Hepatic stellate cell (primary cell): Measurements from ENCODE around the gene CD28.
"Not testable (repeated sequence)": the region's sequence is repeated elsewhere in the genome, so short reads cannot be mapped to it uniquely, and the experiment has no call there.

Experiments
- DNase-seq: peaks from one replicate; pipeline ENCODE4 v3.0.0; 2011; ENCODE audit warnings: low spot score

Gene CD28

GRCh38 chr2:203748331-203749126 lies 42.1 kb downstream of the CD28 start:
- no peak for DNase-seq

DNA sequence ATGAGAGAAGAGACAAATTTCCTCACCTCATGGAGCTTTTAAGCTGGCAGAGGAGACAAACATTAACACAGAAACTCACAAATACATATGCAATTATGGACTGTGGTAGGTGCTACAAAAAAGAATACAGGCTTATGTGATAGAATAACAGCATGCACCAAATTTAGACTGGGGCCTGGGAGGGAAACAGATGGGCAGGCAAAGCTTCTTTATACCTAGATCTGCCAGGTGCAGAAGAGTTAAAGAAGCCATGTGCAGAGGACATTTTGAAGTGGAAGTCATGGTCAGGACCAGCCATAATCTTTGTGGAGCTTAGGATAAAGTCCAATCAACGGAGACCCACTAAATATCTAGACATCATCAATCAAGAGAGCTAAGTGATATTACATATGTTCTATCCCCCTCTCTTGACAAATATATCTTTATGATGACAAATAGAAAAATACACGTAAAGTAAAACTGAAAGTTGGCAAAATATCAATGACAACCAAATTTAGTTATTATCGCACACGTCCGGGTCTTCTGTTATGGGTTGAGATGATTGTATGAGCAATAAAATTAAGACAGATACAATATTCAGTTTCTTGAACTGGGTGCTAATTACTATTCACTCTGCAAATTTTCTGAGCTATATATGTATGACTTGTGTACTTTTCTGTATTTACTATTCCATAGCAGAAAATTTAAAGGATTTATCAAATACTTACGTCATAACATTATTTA lies 44.1 kb downstream of the CD28 start:
- no peak for DNase-seq

DNA sequence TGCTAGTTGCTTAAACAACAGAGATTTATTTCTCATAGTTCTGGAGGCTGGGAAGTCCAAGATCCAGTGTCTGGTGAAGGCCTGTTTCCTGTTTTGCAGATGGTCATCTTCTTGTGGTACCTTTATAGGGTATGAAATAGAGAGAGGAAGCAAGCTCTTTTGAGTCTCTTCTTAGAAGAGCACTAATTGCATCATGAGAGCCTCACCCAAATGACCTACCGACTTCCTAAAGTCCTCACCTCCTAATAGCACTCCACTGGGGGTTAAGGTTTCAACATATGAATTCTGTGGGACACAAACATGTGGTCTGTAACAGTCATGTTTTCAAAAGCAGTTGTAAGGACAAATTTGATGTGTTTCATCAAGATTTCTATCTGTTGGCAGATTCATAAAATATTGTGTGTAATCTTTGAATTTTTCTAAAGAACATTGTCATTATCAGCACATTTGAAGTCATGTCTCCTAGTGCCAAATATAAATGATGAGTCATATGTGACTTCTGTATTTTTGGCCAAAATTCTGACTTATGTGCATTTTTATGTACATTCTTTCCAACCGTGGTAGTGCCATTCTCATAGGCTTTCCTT lies 45.3 kb downstream of the CD28 start:
- DNase-seq, result no peak

GRCh38 chr2:203756161-203756560 lies 49.7 kb downstream of the CD28 start:
- no peak for DNase-seq

DNA sequence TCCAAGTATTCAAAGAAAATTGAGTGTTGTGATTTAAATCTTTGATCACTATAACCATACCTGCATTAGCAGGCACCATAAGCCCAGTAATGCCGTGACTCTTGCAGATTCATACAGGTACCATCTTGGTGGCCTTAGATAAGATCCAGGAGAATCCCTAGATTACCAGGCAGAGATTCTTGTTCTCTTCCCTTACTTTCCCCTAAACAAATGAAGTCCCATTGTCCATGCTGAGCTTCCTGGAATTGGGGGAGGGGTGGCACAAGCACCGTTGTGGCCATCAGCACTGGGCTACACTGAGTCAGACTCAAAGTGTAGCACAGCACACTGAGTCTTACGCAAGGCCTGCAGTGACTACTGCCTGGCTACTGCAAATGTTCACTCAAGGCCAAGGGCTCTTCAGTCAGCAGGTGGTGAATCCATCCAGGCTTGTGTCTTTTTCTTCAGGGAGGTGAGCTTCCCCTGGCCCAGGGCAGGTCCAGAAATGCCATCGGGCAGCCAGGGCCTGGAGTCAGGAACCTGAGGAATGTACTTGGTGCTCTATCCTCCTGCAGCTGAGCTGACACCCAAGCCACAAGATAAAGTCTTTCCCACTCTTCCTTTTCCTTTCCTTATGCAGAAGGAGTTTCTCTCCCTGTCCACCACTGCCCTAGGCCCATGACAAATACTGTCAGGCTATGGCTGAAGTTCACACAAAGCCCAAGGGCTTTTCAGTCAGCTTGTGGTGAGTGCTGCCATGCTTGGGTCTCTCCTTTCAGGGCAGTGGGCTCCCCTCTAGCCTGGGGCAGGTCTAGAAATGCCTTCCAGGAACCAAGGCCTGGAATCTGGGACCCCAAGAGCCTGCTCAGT lies 52.6 kb downstream of the CD28 start:
- DNase-seq, result no peak

- peak; percentile 32 for DNase-seq
Observed at GRCh38 chr2:203759690-203760365, 53.4 kb downstream of the CD28 start.

- no peak for DNase-seq
Observed at GRCh38 chr2:203761121-203761520, 54.7 kb downstream of the CD28 start.

DNA sequence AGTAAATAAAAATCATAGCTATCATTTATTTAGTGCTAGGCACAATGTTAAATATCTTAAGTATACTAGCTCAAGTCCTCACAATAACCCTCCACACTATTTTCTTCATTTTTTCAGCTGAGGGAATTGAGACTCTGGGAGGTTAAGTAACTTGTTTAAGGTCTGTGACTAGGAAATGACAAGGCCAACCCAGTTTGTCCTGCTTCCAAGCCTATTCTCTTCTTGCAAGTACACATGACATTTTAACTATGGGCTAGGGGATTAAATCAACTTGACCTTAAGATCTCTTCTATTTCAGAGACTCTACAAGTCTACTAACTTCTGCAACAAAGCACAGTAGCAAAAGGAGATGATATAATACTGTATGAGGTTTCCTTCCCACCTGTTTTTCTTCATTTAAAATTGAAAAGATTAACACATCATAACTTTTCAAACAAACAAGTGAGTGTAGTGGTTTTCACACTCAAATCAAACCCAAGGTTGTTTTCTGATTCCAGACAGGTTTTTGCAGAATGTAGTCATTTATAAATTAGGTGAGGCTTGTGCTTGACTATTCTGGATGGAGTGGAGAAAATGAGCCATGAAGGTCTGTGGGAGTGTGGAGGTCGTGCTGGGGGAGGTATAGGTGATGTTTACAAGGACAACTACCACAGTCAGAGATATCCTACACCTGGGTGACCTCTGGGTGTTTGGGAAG lies 57.0 kb downstream of the CD28 start:
- no peak for DNase-seq

DNA sequence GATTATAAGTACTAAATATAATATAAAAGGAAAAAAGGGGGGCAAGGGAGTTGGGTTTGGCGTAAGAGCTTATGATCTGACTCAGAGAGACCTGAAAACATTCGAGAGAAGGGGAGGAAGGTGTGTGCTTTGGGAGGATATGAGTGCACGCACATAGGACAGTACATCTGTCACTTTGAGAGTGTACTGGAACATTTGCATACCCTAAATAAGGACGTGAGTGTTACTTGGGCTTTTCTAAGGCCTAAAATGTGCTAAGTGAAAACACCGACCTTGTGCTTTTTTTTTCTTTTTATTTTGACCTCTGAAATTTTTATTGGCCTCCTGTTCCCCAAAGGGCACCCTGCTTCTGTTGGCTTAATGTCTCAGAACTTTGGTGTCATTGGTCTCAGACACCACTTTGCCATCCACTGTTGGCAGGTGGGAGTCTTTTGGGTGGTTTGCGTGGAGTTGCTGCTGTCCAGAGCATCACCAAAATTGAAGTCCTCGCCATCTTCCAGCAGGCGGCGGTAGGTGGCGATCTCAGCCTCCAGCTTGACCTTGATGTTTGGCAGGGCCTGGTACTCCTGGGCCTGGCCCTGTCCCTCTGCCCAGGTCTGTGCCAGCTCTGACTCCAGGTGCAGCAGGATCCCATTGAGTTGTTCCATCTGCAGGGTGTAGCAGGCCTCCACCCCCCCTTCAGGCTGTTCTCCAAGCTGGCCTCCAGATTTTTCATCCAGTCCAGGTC lies 57.7 kb downstream of the CD28 start:
- no peak for DNase-seq

DNA sequence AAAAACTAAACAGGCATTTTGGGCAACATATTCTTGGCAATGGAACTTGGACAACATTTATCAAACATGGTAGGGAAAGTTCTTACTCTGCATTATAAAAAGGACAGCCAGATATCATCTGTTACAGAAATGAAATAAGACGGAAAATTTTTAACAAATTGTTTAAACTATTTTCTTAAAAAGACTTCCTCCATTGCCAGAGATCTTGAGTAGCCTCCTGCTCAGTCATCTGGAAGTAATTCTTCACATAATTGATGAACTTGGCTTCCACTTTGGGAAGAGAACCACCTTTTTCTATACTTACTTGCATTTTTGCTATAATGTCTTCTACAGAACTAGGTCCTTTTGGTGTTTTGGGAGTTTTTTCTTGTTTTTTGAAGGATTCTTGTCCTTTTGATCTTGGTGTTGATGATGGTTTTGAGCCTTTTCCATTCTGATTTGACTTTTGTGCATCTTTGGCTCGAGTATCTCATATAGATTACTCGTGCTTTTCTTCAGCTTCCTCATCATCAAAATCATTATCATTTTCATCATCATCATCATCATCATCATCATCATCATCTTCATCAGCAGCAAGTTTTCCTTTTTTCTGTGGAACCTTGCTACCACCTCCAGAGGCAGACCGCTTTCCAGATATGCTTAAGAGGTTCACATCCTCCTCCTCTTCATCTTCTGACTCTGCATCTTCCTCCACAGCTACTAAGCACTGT lies 66.2 kb downstream of the CD28 start:
- no peak for DNase-seq

DNA sequence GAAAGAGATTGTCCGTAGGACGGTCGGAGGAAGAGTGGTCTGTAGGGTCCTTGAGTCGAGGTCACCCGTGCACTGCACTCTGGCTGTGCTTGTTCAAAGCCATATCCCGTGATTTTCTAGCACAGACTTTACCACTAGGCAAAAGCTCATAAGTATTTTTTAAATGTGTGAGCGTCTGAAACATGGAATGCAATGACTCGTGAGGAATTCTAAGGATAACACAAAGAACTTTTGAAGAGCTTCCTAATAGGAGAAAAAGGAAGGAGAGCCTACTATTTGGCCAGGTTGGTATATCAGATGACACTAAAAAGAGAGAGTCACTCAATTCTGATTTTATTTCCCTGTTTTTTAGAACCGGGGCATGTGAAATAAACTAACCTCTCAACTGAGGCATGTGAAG lies 68.3 kb downstream of the CD28 start:
- DNase-seq, result peak; percentile 22

GRCh38 chr2:203775684-203776083 lies 69.2 kb downstream of the CD28 start:
- no peak for DNase-seq

DNA sequence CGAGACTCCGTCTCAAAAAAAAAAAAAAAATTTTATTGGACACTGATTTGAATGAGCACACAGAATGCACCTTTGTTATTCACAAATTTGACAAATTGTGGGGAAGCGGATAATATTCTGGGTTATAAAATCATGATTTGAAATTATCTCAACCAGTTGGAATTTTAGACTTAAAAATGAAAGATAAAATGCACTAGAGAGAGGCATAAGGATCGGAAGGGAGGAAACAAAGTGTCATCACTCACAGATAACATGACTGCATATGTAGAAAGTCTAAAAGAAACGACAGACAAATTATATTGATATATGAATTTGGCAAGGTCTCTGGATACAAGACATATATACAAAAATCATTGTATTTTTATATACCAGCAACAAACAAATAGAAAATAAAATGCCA lies 70.6 kb downstream of the CD28 start:
- no peak for DNase-seq

GRCh38 chr2:203779477-203780073 lies 73.1 kb downstream of the CD28 start:
- DNase-seq, result not testable (repeated sequence)

DNA sequence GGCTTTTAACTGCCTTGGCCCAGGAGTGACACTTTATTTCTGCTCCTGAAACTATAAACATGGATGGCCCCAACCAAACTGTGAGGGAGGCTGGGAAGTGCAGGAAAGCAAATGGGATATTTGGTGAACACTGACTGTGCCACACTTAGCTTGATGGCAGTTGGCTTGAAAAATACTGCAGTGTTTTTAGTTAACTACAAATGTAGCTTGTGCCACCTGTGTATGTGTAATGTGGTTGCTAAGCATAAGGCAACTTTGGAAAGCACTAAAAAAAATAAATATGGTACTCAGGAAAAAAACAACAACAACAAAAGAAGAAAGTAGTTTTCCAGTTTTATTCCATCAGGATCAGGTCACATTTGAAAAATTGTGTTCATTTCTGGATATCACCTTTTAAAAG lies 73.8 kb downstream of the CD28 start:
- no peak for DNase-seq

GRCh38 chr2:203781151-203781550 lies 74.7 kb downstream of the CD28 start:
- no peak for DNase-seq

GRCh38 chr2:203782262-203782976 lies 76.0 kb downstream of the CD28 start:
- DNase-seq, result peak; percentile 76

DNA sequence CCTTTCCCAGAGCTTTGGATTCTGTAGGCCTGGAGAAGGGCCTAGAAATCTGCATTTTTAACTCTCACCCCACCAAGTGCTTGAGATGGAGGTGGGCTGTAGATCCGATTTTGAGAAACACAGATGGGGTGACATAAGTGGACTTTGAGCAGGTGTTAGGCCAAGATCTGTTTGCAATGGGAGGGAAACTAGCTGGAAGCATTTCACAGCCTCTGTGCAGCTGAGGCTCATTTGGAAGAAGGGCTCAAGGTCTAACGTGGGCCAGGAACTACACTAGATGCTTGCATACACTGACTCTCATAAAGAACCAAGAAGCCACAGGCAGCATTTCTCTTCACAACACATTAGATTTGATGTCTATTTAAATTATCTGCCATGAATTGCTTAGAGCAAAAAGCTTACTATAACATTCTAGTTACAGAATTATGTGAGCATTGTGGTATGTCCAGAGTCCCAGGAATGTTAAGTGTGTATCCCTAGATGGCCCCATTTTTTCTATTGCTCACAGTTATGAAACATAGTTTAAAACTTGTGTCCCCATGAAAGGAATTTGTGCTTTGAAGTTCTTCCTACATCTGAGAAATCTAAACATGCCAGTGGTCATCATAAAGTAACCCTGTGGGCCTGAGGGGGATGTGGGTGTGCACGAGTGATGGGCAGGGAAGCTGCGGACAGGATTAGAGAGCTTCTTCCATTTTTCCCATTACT lies 77.2 kb downstream of the CD28 start:
- DNase-seq, result peak; percentile 59
